NOMO-1 (cell line): ENCODE data around the gene POGLUT2.

ENCODE experiments used
- DNase-seq, 2 experiments: peaks; one replicate each; lab custom pipeline; 2025; ENCODE audit not compliant: unreplicated experiment in 2 of 2; lab: John Stamatoyannopoulos, UW

POGLUT2 gene

GRCh38 chr13:102771298-102772041 is 27.3 kb downstream of the POGLUT2 start:
- DNase-seq, result peak; percentile 24 to 51

DNA sequence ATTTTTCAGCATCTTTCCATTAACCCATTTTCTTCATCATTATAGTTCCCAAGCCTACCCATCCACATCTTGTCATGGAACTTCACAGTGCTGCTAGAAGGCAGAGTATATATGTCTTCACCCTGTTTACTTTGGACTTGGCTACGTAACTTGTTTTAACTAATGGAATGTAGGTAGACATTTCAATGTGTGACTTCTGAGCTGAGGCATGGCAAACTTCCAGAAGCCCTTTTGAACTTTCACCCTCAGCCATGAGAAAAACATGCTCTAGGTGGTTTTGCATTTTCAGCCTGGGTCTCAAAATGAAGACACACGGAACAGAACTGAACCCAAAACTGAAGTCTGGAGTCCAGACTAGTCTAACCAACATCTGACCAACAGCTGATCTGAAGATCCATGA is 28.3 kb downstream of the POGLUT2 start:
- no peak for DNase-seq

DNA sequence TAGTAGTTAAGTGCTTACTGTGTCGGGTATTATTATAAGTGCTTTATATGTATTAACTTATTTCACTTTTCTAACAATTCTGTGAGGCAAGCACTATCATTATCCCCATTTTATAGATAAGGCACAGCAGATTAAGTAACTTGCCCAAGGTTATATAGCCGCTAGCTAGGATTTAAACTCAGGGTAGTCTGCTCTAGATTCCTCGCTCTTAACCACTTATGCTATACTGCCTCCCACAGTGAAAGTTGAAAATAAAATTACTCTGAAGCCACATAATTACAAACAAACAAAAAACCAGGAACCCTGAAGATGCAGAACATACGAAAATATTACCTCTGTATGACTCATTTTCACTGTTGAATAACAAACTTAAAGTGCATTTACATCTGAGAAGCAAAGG is 29.1 kb downstream of the POGLUT2 start:
- DNase-seq, result peak in 1 of 2 experiments; percentile 23

- DNase-seq, result no peak
Observed at GRCh38 chr13:102768909-102769308, 29.9 kb downstream of the POGLUT2 start.

DNA sequence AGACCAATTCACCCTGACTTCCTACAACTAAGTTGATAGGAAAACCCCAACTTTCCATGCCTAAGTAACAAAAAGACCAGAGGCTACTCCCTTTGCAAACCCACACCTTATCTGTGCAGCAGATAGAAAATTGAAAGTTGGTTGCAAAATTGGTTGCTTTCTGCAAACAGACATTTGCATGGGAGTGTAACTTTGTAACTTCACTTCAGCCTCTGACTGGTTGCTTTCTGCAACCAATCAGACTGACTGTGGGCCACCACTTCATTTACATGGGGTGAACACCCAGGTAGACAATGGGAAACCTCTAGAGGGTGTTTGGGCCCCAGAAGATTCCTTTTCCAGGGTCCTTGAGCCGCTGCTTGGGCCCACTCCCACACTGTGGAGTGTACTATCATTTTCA is 35.0 kb downstream of the POGLUT2 start:
- DNase-seq, result no peak

GRCh38 chr13:102761071-102761470 is 37.7 kb downstream of the POGLUT2 start:
- no peak for DNase-seq

GRCh38 chr13:102758842-102759241 is 39.9 kb downstream of the POGLUT2 start:
- DNase-seq, result no peak

GRCh38 chr13:102757006-102757405 is 41.8 kb downstream of the POGLUT2 start:
- DNase-seq, result no peak

DNA sequence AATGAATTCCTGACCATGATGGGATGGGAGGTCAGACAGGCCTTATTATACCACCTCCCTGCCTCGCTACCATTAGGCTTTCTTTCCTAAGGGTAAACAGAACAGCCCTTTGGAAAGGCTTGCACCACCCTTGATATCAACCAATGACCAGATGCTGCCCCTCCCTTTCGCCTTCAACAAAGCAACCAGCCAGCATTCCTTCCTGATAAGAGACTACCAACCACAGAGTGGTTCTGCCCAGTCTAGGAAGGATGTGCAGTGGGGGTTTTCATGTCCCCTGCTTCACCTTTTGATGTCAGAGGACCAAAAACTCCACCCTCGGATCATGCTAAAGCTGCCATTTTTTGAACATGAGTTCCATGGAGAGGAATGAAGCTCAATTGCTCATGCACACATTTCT is 46.9 kb downstream of the POGLUT2 start:
- DNase-seq, result no peak

DNA sequence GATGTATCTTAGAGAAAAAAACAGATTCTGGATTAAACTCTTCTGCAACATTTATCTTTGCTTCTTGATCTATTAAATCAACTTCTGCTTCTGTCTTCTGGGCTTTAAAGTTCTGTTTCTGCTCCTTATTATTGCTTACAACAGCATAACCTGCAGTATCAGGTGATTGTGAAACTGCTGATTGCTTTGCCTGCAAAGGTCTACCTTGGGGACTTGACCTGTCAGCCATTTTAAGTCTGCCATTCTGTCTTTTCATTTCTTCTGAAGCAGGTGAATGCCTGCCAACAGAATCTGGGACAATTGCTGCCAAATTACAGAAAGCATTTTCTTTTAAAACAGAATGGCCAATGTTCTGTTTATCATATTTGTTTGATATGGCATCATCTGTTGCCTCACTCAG is 56.3 kb downstream of the POGLUT2 start:
- DNase-seq, result no peak

DNA sequence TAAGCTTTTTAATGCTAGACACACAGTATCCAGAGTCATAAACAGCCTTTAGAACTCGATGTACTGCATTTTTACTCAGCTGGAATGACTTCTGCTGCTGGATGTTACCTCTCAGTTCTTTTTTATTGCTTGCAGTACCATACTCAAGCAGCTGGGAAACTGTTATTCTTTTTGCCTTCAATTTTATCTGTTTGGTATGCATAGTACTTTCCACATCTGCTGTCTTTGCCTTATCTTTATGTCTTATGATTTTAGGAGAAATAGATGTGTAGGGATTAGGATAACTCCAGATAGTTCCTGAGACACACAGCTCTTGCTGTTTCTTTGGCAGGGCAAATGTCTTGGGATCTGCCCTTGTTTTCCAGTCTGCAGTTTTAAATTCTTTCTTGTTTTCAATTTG is 56.7 kb downstream of the POGLUT2 start:
- no peak for DNase-seq
